NCI-H748 (cell line): ENCODE results near the gene MAPK7.
A peak's percentile ranks its signal among the peaks of the same experiment; 100 is the strongest.

ENCODE experiments used
- DNase-seq: peaks from one replicate; lab custom pipeline; 2025; ENCODE audit not compliant: unreplicated experiment; lab: John Stamatoyannopoulos, UW

Gene MAPK7

GRCh38 chr17:19362277-19363113 is 15.8 kb upstream of the MAPK7 start, which contains the start of gene B9D1:
Gene B9D1 (minus strand): TSS chr17:19362723. CDS start chr17:19362569, 154 bp downstream.
- peak; percentile 98 for DNase-seq

GRCh38 chr17:19363114-19363438 is 15.2 kb upstream of the MAPK7 start:
- no peak for DNase-seq

- DNase-seq, result no peak
Observed at GRCh38 chr17:19363460-19364035, 14.8 kb upstream of the MAPK7 start.

- peak; percentile 58 for DNase-seq
Observed at GRCh38 chr17:19364699-19365498, 13.4 kb upstream of the MAPK7 start.

DNA sequence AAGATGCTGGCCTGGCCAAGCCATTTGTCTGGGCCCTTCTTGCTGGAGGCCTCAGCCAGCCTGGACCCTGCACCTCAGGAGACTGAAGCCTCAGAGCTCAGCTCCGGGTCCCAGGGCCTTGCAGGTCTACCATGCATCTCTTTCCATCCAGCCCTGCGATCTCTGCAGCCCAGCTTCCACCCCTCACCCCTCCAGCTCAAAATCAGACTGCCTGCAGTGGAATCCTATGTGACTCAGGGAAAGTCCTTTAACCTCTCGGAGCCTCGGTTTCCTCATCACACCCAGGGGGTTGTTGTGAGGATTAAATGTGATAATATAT is 12.8 kb upstream of the MAPK7 start:
- no peak for DNase-seq

- DNase-seq, result no peak
Observed at GRCh38 chr17:19365833-19366636, 12.3 kb upstream of the MAPK7 start.

DNA sequence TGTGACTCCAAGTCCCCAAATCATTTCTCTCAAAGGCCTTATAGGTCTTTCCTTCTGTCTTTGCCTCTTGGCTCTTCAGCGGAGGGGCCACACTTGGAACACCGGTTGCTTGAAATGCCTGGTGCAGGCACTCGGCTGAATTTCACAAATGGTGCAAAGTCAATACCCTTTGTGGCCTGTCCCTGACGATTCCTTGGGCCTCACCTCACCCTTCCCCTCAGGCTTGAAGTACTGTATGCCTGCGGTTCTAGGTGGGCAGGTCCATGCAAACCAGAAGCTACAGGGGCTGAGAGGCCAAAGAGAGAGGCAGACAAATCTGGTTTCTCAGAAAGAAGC is 11.7 kb upstream of the MAPK7 start:
- no peak for DNase-seq

GRCh38 chr17:19368229-19368628 is 10.1 kb upstream of the MAPK7 start:
- no peak for DNase-seq

DNA sequence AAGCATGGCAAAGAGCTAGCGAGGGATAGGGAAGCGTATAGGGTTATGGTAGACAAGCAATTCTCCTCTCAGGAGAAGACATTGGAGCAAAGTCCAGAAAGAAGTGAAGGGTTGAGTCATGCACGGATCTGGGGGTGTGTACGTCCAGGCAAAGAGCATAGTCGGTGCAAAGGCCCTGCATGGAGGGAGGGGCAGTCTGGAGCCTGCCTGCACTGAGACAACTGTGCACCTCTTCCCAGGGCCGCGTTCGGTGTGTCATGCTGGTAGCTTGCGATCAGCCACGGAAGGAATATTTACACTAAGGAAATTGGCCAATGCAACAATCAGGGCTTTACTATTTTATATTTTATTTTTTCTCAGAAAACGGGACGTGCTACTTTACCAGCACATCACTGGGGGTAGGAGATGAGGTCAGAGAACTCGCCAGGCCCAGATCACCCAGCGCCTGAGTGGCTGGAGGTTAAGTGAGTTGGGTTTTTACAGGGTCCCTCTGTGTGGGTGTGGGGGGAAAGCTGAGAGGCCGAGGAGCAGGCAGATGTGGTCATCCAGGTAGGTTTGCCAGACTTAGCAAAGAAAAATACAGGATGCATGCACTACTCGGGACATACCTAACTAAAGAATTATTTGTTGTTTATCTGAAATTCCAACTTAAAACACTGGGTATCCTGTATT is 9.1 kb upstream of the MAPK7 start:
- no peak for DNase-seq

GRCh38 chr17:19369846-19370492 is 8.3 kb upstream of the MAPK7 start:
- DNase-seq, result no peak

GRCh38 chr17:19370493-19370960 is 7.8 kb upstream of the MAPK7 start:
- peak; percentile 29 for DNase-seq

GRCh38 chr17:19371259-19372010 is 6.9 kb upstream of the MAPK7 start:
- no peak for DNase-seq

GRCh38 chr17:19372011-19372370 is 6.3 kb upstream of the MAPK7 start:
- DNase-seq, result no peak

DNA sequence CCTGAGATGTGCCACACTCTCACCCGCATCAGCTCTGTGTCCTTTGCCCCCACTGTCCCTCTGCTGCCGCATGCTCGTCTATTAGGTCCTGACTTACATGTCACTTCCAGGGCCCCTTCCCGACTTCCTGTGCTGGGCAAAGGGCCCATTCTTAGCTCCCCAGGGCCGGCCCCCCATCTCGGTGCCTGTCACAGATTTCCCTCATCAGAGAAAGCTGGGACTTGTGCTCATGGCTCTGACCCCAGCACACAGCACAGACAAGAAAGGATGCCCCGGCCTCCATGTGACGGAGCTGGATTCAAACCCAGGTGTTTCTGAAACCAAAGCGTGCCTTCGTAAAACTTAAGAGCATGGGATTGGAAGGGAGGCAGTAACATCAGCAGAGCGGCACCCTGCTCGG is 5.9 kb upstream of the MAPK7 start:
- no peak for DNase-seq

DNA sequence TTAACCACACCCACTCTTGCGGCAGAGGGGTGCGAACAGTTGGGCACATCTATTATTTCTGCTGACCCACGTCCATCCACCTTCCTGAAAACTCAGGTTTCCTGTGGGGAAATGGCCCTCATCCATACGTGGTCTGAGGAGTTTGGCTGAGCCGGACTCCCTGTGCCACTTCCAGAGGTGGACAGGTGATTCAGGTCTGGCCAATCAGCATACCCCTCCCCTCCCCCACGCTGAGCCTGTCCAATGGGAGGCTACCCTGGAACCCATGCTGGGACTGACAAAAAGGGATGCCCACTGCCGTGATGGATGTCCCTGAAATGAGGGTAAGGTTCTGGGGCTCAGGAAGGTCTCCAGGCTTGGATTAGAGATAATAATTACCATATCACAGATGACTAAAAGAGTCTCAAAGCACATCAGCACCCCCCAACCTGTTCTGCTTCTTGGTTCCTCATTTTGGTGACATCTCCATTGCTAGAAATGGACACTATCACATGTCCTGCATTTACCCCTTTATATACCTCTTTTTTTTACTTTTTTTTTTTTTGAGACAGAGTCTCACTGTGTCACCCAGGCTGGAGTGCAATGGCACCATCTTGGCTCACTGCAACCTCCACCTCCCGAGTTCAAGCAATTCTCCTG is 5.3 kb upstream of the MAPK7 start:
- DNase-seq, result no peak

DNA sequence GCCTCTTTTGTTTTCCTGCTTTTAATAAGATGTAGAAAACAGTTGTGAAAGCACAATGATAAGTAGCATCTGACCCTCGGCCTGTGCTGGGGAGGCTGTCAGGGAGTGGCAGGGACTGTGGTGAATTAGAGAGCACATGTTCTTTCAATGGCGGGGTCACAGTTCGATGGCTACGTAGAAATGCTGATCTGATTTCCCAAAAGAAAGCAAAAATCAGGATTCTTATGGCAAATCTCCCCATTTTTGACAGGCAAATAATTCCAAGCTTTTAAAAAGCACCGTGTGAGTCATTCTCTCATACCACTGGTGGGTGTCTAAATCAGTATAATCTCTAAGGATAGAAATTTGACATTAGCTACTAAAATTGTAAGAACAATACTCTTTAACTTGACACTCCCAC is 4.2 kb upstream of the MAPK7 start:
- DNase-seq, result no peak

- no peak for DNase-seq
Observed at GRCh38 chr17:19375732-19376131, 2.6 kb upstream of the MAPK7 start.

DNA sequence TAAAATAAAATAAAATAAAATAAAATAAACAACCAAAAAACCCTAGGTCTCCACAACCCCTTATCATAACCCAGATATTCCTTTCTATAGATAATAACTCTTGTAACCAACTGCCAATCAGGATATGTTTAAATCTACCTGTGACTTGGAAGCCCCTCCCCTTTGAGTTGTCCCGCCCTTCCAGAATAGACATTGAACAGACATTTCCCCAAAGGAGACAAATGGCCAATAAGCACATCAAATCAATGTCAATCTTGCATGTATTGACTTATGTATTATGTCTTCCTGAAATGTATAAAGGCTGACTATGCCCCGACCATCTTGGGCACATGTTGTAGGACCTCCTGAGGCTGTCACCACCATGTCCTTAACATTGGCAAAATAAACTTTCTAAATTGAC is 1.5 kb upstream of the MAPK7 start:
- DNase-seq, result peak; percentile 82
